GM23338 (cell line): Measurements from ENCODE around the gene MAN2A2. TPM values are rescaled to one million over a fixed set of nuclear protein-coding genes. Genes with fewer than 3 reads are reported as not detected.

ENCODE experiments used
- ATAC-seq: fragments of 200-7000 bp; cut with Tn5 transposase; 3 replicates; pipeline ENCODE4 v1.9.1; 2020
- DNase-seq: peaks from one replicate; pipeline ENCODE4 v3.0.0-alpha.2; 2015; ENCODE audit warnings: low spot score
- H2AFZ ChIP-seq: fragments of 200-600 bp; sonication (generic); 2 replicates; pipeline ENCODE4 v1.8.0; 2016; ENCODE audit warnings: antibody characterized with exemption, mild to moderate bottlenecking, moderate library complexity
- H3F3A ChIP-seq: fragments of 200-600 bp; sonication (generic); replicated peaks from 2 replicates; pipeline ENCODE4 v1.8.0; 2017; ENCODE audit warnings: antibody characterized with exemption, mixed run types, low read depth
- H3K27ac ChIP-seq: fragments of 200-600 bp; sonication (generic); 2 replicates; pipeline ENCODE4 v1.6.1; 2016; ENCODE audit warnings: low read depth
- H3K27me3 ChIP-seq: fragments of 200-600 bp; sonication (generic); 2 replicates; pipeline ENCODE4 v1.8.0; 2016; ENCODE audit warnings: mild to moderate bottlenecking, mixed run types, moderate library complexity; ENCODE audit not compliant: insufficient read depth
- H3K36me3 ChIP-seq: fragments of 200-600 bp; sonication (generic); 2 replicates; pipeline ENCODE4 v1.8.0; 2016; ENCODE audit warnings: mild to moderate bottlenecking; ENCODE audit not compliant: insufficient read depth
- H3K4me1 ChIP-seq: fragments of 200-600 bp; sonication (generic); 2 replicates; pipeline ENCODE4 v1.8.0; 2016; ENCODE audit warnings: mild to moderate bottlenecking, moderate library complexity; ENCODE audit not compliant: insufficient read depth
- H3K4me2 ChIP-seq: fragments of 200-600 bp; sonication (generic); 2 replicates; pipeline ENCODE4 v1.7.1; 2017; ENCODE audit warnings: mixed run types
- H3K4me3 ChIP-seq: fragments of 200-600 bp; sonication (generic); 2 replicates; pipeline ENCODE4 v1.6.1; 2016; ENCODE audit warnings: mixed run types
- H3K79me2 ChIP-seq: fragments of 200-600 bp; sonication (generic); replicated peaks from 2 replicates; pipeline ENCODE4 v1.8.0; 2017; ENCODE audit warnings: mild to moderate bottlenecking; ENCODE audit not compliant: insufficient read depth
- H3K9me2 ChIP-seq: fragments of 200-600 bp; sonication (generic); 2 replicates; pipeline ENCODE4 v1.8.0; 2017; ENCODE audit not compliant: insufficient read depth
- H4K20me1 ChIP-seq: fragments of 200-600 bp; sonication (generic); replicated peaks from 2 replicates; pipeline ENCODE4 v1.8.0; 2017; ENCODE audit warnings: mild to moderate bottlenecking; ENCODE audit not compliant: insufficient read depth
- H3K27ac Mint-ChIP-seq: 2 replicates; pipeline ENCODE4 v1.8.0; 2020; ENCODE audit warnings: inconsistent platforms, mild to moderate bottlenecking, moderate library complexity, mixed read lengths
- H3K27me3 Mint-ChIP-seq: 3 replicates; pipeline ENCODE4 v1.8.0; 2022; ENCODE audit warnings: low read depth, mild to moderate bottlenecking, moderate library complexity, mixed read lengths, inconsistent platforms; ENCODE audit not compliant: insufficient read depth, poor library complexity
- H3K36me3 Mint-ChIP-seq: 3 replicates; pipeline ENCODE4 v1.8.0; 2021; ENCODE audit warnings: low read depth, mild to moderate bottlenecking, inconsistent platforms, moderate library complexity, mixed read lengths
- H3K4me1 Mint-ChIP-seq: 3 replicates; pipeline ENCODE4 v1.8.0; 2020; ENCODE audit warnings: mild to moderate bottlenecking, inconsistent platforms, mixed read lengths
- H3K4me3 Mint-ChIP-seq: 3 replicates; pipeline ENCODE4 v1.8.0; 2021; ENCODE audit warnings: moderate library complexity, mild to moderate bottlenecking, inconsistent platforms, mixed read lengths
- H3K9me3 Mint-ChIP-seq: 3 replicates; pipeline ENCODE4 v1.8.0; 2020; ENCODE audit warnings: moderate library complexity, mild to moderate bottlenecking, inconsistent platforms, mixed read lengths
- CREB1 ChIP-seq: fragments of 250-450 bp; sonication (Bioruptor Pico); IDR thresholded peaks from 2 replicates; pipeline ENCODE4 v1.5.0; 2020; ENCODE audit warnings: low read depth, mild to moderate bottlenecking, moderate library complexity
- EZH2 ChIP-seq: fragments of 200-600 bp; sonication (generic); IDR thresholded peaks from one replicate; pipeline ENCODE4 v1.8.0; 2017; ENCODE audit warnings: antibody characterized with exemption, mild to moderate bottlenecking, low read depth; ENCODE audit not compliant: unreplicated experiment
- EZH2phosphoT487 ChIP-seq: fragments of 200-600 bp; sonication (generic); IDR thresholded peaks from one replicate; pipeline ENCODE4 v1.8.1; 2018; ENCODE audit warnings: antibody characterized with exemption; ENCODE audit not compliant: unreplicated experiment
- JUNB ChIP-seq: IDR thresholded peaks from one replicate; pipeline ENCODE4 v1.6.1; 2016; ENCODE audit warnings: antibody characterized with exemption; ENCODE audit not compliant: unreplicated experiment
- NANOG ChIP-seq: IDR thresholded peaks from 2 replicates; pipeline ENCODE4 v1.6.1; 2016; ENCODE audit warnings: antibody characterized with exemption, borderline replicate concordance
- POLR2AphosphoS5 ChIP-seq: IDR thresholded peaks from 2 replicates; pipeline ENCODE4 v1.6.1; 2016; ENCODE audit warnings: antibody characterized with exemption, low read depth
- STAT1 ChIP-seq: IDR thresholded peaks from one replicate; pipeline ENCODE4 v1.6.1; 2016; ENCODE audit warnings: antibody characterized with exemption; ENCODE audit not compliant: unreplicated experiment
- ZNF114 ChIP-seq: fragments of 250-450 bp; sonication (Bioruptor Pico); IDR thresholded peaks from 2 replicates; pipeline ENCODE4 v1.5.0; 2020; ENCODE audit warnings: mild to moderate bottlenecking, moderate library complexity
- ZNF331 ChIP-seq: fragments of 250-450 bp; sonication (Bioruptor Pico); IDR thresholded peaks from 2 replicates; pipeline ENCODE4 v1.5.0; 2020; ENCODE audit warnings: low read depth, mild to moderate bottlenecking, moderate library complexity
- polyA plus RNA-seq: library from polyadenylated mRNA; unstranded; fragments of >200 nt; fragmentation: Nextera tagmentation; extraction: Ambion mirVana; gene quantifications from 2 replicates; pipeline ENCODE4 v1.2.1, GENCODE V29; 2016
- total RNA-seq: library from RNA; depleted of rRNA; stranded (reverse); fragments of >200 nt; shearing (Covaris generic); gene quantifications from 2 replicates; pipeline ENCODE4 v1.2.3, GENCODE V29; 2014
- TF ChIP-seq, protein P1 (sequence below): IDR thresholded peaks from 2 replicates; pipeline ENCODE4 v1.6.1; 2016; ENCODE audit warnings: antibody characterized with exemption
- TF ChIP-seq, protein P2 (sequence below): fragments of 250-450 bp; sonication (Bioruptor Pico); IDR thresholded peaks from 2 replicates; pipeline ENCODE4 v1.5.0; 2020; ENCODE audit warnings: mild to moderate bottlenecking, moderate library complexity
- TF ChIP-seq, protein P3 (sequence below), 2 experiments: fragments of 200-600 bp in 1 of 2; sonication (generic) in 1 of 2; conservative IDR thresholded peaks; 2 replicates each; pipeline versions ENCODE4 v1.5.1 to v1.6.1; 2016 to 2017; ENCODE audit warnings: antibody characterized with exemption in 2 of 2, low read depth in 2 of 2, mild to moderate bottlenecking in 2 of 2, moderate library complexity in 1 of 2
- TF ChIP-seq, protein P4 (sequence below): IDR thresholded peaks from one replicate; pipeline ENCODE4 v1.6.1; 2018; ENCODE audit warnings: antibody characterized with exemption; ENCODE audit not compliant: unreplicated experiment

MAN2A2 gene
- total and polyA plus RNA-seq, 2 experiments from 2014 or later, result 8.2 to 17.1 TPM

DNA sequence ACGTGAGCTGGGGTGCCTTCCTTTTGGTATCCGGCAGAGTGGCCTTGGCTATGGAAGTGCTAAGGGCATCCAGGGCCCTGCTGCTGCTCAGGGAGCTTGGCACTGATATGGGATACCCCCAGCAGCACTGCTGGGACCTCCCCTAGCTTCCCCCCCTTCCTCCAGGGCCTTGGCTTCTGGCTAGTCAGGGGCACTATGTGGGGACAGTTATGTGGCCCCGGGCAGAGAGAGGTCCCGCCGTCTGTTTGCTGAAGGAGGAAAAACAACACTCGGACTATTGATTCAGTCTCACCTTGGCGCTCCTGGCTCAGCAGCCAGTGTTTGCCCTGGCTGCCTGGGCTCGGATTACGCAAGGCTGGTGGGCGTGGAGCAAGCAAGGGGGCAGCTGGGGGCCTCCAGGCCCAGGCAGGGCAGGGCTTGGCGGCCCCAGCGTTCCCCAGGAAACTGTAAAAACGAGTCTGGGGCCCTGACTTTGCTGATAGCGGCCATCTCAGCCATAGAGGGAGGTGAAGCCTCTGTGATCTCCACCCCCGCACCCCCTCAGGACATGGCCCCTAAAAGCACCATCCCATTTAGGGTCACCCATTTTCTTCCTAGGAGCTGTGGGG lies 29.0 kb upstream of the MAN2A2 start:
- peak overlapping the region; percentile 20; the same call in 1 of the 2 replicates for H3K4me3 ChIP-seq
- peak; percentile 57 for DNase-seq
- peak overlapping the region; percentile 59; the same call in 1 of the 2 replicates for H3K27ac ChIP-seq

More for the DNA sequence above, 29.0 kb upstream of the MAN2A2 start:
- Histone ChIP-seq H3K36me3 (no peaks in the 10 kb centered on the region; the same call in 1 of the 2 replicates), H3K79me2 (peaks cover 22% of the 10 kb centered on the region), H4K20me1 (no peaks in the 10 kb centered on the region), H3K4me2 (peak overlapping the region; percentile 84; the same call in 1 of the 2 replicates), H3K9me2 (no peaks in the 10 kb centered on the region), H3K27me3 (no peaks in the 10 kb centered on the region), H3K4me1 (peaks cover 41% of the 10 kb centered on the region), H3F3A (peaks cover 17% of the 10 kb centered on the region), H2AFZ (no peak overlapping the region)
- Mint-ChIP-seq H3K27me3 (peaks cover 6% of the 10 kb centered on the region), H3K4me1 (peaks cover 45% of the 10 kb centered on the region), H3K36me3 (peaks cover 18% of the 10 kb centered on the region), H3K27ac (no peak overlapping the region), H3K4me3 (no peak overlapping the region), H3K9me3 (no peaks in the 10 kb centered on the region)
- peak; percentile 39 for ATAC-seq
- TF ChIP-seq, protein P1, sequence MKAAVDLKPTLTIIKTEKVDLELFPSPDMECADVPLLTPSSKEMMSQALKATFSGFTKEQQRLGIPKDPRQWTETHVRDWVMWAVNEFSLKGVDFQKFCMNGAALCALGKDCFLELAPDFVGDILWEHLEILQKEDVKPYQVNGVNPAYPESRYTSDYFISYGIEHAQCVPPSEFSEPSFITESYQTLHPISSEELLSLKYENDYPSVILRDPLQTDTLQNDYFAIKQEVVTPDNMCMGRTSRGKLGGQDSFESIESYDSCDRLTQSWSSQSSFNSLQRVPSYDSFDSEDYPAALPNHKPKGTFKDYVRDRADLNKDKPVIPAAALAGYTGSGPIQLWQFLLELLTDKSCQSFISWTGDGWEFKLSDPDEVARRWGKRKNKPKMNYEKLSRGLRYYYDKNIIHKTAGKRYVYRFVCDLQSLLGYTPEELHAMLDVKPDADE, result no peak
- TF ChIP-seq, protein P2, sequence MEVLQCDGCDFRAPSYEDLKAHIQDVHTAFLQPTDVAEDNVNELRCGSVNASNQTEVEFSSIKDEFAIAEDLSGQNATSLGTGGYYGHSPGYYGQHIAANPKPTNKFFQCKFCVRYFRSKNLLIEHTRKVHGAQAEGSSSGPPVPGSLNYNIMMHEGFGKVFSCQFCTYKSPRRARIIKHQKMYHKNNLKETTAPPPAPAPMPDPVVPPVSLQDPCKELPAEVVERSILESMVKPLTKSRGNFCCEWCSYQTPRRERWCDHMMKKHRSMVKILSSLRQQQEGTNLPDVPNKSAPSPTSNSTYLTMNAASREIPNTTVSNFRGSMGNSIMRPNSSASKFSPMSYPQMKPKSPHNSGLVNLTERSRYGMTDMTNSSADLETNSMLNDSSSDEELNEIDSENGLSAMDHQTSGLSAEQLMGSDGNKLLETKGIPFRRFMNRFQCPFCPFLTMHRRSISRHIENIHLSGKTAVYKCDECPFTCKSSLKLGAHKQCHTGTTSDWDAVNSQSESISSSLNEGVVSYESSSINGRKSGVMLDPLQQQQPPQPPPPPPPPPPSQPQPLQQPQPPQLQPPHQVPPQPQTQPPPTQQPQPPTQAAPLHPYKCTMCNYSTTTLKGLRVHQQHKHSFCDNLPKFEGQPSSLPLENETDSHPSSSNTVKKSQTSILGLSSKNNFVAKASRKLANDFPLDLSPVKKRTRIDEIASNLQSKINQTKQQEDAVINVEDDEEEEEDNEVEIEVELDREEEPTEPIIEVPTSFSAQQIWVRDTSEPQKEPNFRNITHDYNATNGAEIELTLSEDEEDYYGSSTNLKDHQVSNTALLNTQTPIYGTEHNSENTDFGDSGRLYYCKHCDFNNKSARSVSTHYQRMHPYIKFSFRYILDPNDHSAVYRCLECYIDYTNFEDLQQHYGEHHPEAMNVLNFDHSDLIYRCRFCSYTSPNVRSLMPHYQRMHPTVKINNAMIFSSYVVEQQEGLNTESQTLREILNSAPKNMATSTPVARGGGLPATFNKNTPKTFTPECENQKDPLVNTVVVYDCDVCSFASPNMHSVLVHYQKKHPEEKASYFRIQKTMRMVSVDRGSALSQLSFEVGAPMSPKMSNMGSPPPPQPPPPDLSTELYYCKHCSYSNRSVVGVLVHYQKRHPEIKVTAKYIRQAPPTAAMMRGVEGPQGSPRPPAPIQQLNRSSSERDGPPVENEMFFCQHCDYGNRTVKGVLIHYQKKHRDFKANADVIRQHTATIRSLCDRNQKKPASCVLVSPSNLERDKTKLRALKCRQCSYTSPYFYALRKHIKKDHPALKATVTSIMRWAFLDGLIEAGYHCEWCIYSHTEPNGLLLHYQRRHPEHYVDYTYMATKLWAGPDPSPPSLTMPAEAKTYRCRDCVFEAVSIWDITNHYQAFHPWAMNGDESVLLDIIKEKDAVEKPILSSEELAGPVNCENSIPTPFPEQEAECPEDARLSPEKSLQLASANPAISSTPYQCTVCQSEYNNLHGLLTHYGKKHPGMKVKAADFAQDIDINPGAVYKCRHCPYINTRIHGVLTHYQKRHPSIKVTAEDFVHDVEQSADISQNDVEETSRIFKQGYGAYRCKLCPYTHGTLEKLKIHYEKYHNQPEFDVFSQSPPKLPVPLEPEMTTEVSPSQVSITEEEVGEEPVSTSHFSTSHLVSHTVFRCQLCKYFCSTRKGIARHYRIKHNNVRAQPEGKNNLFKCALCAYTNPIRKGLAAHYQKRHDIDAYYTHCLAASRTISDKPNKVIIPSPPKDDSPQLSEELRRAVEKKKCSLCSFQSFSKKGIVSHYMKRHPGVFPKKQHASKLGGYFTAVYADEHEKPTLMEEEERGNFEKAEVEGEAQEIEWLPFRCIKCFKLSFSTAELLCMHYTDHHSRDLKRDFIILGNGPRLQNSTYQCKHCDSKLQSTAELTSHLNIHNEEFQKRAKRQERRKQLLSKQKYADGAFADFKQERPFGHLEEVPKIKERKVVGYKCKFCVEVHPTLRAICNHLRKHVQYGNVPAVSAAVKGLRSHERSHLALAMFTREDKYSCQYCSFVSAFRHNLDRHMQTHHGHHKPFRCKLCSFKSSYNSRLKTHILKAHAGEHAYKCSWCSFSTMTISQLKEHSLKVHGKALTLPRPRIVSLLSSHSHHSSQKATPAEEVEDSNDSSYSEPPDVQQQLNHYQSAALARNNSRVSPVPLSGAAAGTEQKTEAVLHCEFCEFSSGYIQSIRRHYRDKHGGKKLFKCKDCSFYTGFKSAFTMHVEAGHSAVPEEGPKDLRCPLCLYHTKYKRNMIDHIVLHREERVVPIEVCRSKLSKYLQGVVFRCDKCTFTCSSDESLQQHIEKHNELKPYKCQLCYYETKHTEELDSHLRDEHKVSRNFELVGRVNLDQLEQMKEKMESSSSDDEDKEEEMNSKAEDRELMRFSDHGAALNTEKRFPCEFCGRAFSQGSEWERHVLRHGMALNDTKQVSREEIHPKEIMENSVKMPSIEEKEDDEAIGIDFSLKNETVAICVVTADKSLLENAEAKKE, result no peak
- TF ChIP-seq JUNB (no peak), ZNF114 (no peak), CREB1 (CRISPR knock-in tag) (no peak), EZH2 (no peak), NANOG (no peak), ZNF331 (CRISPR knock-in tag) (no peak), EZH2phosphoT487 (no peak), STAT1 (no peak), POLR2AphosphoS5 (no peak)
- TF ChIP-seq, protein P3, sequence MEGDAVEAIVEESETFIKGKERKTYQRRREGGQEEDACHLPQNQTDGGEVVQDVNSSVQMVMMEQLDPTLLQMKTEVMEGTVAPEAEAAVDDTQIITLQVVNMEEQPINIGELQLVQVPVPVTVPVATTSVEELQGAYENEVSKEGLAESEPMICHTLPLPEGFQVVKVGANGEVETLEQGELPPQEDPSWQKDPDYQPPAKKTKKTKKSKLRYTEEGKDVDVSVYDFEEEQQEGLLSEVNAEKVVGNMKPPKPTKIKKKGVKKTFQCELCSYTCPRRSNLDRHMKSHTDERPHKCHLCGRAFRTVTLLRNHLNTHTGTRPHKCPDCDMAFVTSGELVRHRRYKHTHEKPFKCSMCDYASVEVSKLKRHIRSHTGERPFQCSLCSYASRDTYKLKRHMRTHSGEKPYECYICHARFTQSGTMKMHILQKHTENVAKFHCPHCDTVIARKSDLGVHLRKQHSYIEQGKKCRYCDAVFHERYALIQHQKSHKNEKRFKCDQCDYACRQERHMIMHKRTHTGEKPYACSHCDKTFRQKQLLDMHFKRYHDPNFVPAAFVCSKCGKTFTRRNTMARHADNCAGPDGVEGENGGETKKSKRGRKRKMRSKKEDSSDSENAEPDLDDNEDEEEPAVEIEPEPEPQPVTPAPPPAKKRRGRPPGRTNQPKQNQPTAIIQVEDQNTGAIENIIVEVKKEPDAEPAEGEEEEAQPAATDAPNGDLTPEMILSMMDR (conservative IDR thresholded peaks at IDR 0.05; ENCODE audit: low read depth in 2 of 2), result no peak
- TF ChIP-seq, protein P4, sequence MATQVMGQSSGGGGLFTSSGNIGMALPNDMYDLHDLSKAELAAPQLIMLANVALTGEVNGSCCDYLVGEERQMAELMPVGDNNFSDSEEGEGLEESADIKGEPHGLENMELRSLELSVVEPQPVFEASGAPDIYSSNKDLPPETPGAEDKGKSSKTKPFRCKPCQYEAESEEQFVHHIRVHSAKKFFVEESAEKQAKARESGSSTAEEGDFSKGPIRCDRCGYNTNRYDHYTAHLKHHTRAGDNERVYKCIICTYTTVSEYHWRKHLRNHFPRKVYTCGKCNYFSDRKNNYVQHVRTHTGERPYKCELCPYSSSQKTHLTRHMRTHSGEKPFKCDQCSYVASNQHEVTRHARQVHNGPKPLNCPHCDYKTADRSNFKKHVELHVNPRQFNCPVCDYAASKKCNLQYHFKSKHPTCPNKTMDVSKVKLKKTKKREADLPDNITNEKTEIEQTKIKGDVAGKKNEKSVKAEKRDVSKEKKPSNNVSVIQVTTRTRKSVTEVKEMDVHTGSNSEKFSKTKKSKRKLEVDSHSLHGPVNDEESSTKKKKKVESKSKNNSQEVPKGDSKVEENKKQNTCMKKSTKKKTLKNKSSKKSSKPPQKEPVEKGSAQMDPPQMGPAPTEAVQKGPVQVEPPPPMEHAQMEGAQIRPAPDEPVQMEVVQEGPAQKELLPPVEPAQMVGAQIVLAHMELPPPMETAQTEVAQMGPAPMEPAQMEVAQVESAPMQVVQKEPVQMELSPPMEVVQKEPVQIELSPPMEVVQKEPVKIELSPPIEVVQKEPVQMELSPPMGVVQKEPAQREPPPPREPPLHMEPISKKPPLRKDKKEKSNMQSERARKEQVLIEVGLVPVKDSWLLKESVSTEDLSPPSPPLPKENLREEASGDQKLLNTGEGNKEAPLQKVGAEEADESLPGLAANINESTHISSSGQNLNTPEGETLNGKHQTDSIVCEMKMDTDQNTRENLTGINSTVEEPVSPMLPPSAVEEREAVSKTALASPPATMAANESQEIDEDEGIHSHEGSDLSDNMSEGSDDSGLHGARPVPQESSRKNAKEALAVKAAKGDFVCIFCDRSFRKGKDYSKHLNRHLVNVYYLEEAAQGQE, result no peak
